Calu3 (cell line): Measurements from ENCODE around the gene ARIH2. TPM values are rescaled to one million over a fixed set of nuclear protein-coding genes. Genes with fewer than 3 reads are reported as not detected.
A peak's percentile ranks its signal among the peaks of the same experiment; 100 is the strongest.
"Not testable (repeated sequence)": the region's sequence is repeated elsewhere in the genome, so short reads cannot be mapped to it uniquely, and the experiment has no call there.

Experiments used
- BruUV-seq: library from RNA; stranded (reverse); fragments of 400-500 nt; replicated peaks from 2 replicates; lab custom pipeline; 2021; lab: Mats Ljungman, UMichigan
- CTCF ChIA-PET: fragments of 300-600 bp; sonication (Branson Sonifier 250); formaldehyde crosslinking; loops from one replicate; lab custom pipeline; 2022; ENCODE audit warnings: antibody characterized with exemption; lab: Charles Lee
- DNase-seq: peaks from one replicate; pipeline ENCODE4 v3.0.0; 2022
- H3K27ac Mint-ChIP-seq: one replicate; pipeline ENCODE4 v1.8.0; 2022; ENCODE audit warnings: mixed read lengths; ENCODE audit not compliant: unreplicated experiment
- H3K27me3 Mint-ChIP-seq: one replicate; pipeline ENCODE4 v1.8.0; 2022; ENCODE audit warnings: mixed read lengths; ENCODE audit not compliant: unreplicated experiment
- H3K36me3 Mint-ChIP-seq: one replicate; pipeline ENCODE4 v1.8.0; 2022; ENCODE audit warnings: mild to moderate bottlenecking, moderate library complexity, mixed read lengths; ENCODE audit not compliant: insufficient read depth, unreplicated experiment
- H3K4me1 Mint-ChIP-seq: one replicate; pipeline ENCODE4 v1.8.0; 2022; ENCODE audit warnings: mild to moderate bottlenecking, low read depth, mixed read lengths; ENCODE audit not compliant: unreplicated experiment
- H3K4me3 Mint-ChIP-seq: one replicate; pipeline ENCODE4 v1.8.0; 2022; ENCODE audit warnings: mild to moderate bottlenecking, low read depth, moderate library complexity, mixed read lengths; ENCODE audit not compliant: unreplicated experiment
- H3K9me3 Mint-ChIP-seq: one replicate; pipeline ENCODE4 v1.8.0; 2022; ENCODE audit warnings: low read depth, mixed read lengths; ENCODE audit not compliant: unreplicated experiment
- intact Hi-C: fragments of 100-400 bp; cut with micrococcal nuclease; formaldehyde crosslinking; loops from one replicate; pipeline ENCODE4 v1.10.0; 2022; ENCODE audit not compliant: unreplicated experiment
- total RNA-seq: library from RNA; stranded (reverse); gene quantifications from 2 replicates; pipeline ENCODE4 v1.2.3, GENCODE V29; 2022
- TF ChIP-seq, protein P1 (sequence below): fragments of 200-600 bp; IDR thresholded peaks from one replicate; pipeline ENCODE4 v1.8.0; 2022; ENCODE audit warnings: antibody characterized with exemption; ENCODE audit not compliant: unreplicated experiment

Gene ARIH2
- total RNA-seq, 1 experiment from 2014 or later, result 109 TPM

GRCh38 chr3:49007068-49007770, 88.6 kb downstream of the ARIH2 start, which contains the start of gene WDR6:
Gene WDR6, plus strand, starts transcription at chr3:49007391. Its CDS starts 41 bp downstream, at chr3:49007432.
- peak within 1 kb of the TSS; percentile 84 for H3K4me3 Mint-ChIP-seq
- peak within 1 kb of the TSS; percentile 88 for H3K27ac Mint-ChIP-seq
- peak; percentile 97 for DNase-seq
- BruUV-seq, result TSS peak; percentile 55
- TF ChIP-seq, protein P1, sequence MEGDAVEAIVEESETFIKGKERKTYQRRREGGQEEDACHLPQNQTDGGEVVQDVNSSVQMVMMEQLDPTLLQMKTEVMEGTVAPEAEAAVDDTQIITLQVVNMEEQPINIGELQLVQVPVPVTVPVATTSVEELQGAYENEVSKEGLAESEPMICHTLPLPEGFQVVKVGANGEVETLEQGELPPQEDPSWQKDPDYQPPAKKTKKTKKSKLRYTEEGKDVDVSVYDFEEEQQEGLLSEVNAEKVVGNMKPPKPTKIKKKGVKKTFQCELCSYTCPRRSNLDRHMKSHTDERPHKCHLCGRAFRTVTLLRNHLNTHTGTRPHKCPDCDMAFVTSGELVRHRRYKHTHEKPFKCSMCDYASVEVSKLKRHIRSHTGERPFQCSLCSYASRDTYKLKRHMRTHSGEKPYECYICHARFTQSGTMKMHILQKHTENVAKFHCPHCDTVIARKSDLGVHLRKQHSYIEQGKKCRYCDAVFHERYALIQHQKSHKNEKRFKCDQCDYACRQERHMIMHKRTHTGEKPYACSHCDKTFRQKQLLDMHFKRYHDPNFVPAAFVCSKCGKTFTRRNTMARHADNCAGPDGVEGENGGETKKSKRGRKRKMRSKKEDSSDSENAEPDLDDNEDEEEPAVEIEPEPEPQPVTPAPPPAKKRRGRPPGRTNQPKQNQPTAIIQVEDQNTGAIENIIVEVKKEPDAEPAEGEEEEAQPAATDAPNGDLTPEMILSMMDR, result no peak
- H3K4me1 Mint-ChIP-seq, result peaks cover 16% of the 10 kb centered on the region
- peaks cover 70% of the 10 kb centered on the region for H3K36me3 Mint-ChIP-seq
- intact Hi-C loops, result no loop called here
- no peaks in the 10 kb centered on the region for H3K27me3 Mint-ChIP-seq
- CTCF ChIA-PET, result interaction anchor here (0.6 to 1.8 kb wide), 10 partner anchors 10 to 1124 kb away, joined by 3 to 20 read pairs (median 4); partner anchors contain the start of genes IMPDH2, NDUFAF3, P4HTM and QRICH1
- H3K9me3 Mint-ChIP-seq, result no peaks in the 10 kb centered on the region

DNA sequence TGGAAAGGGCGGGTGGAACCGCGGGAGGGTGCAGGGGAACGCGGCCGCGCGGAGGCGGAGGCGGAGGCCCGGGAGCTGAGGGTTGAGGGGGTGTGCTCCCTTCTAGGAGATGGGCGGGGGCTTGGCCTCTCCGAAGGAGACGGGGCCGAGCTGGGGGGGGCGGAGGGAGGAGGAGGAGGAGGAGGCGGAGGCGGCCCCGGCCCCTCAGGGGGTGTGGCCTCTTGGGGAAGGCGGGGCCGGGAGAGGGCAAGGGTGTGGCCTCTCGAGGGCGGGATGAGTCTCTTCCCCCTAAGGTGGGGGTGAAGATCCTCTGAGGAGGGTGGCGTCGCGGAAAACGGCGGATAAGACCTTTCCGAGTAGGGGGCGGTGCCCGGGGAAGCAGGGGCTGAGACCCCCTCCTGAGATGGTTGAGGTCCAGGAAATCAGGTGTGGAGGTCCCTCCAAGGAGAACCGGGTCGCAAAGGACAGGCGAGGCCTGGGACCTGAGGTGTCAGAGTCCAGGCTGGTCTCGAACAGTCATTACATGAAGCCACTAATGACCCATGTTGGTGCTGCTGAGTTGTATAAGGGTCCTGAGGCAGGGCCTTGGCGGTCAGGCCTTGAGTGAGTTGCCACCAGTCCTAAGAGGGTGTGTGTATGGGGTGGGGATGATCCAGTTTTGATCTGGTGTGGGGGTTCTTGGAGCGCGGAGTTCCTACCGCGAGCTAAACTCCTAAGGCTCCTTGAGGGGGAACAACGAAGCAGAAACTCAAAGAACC, 89.3 kb downstream of the ARIH2 start:
- TF ChIP-seq, protein P1, result no peak
- intact Hi-C loops, result no loop called here

GRCh38 chr3:49008627-49009026, 90.0 kb downstream of the ARIH2 start:
- H3K9me3 Mint-ChIP-seq, intact Hi-C loops, H3K27me3 Mint-ChIP-seq, DNase-seq: not testable (repeated sequence)
- BruUV-seq, result TSS peak; percentile 41
- CTCF ChIA-PET, result interaction anchor here (0.6 to 0.7 kb wide), 2 partner anchors 139 to 825 kb away, joined by 5 read pairs; no protein-coding TSS in a partner anchor
- H3K4me3 Mint-ChIP-seq, result peak overlapping the region; percentile 84
- H3K27ac Mint-ChIP-seq, result peak overlapping the region; percentile 88
- peaks cover 16% of the 10 kb centered on the region for H3K4me1 Mint-ChIP-seq
- H3K36me3 Mint-ChIP-seq, result peaks cover 68% of the 10 kb centered on the region

More for the DNA sequence above, 89.3 kb downstream of the ARIH2 start:
- Mint-ChIP-seq H3K4me1 (peaks cover 16% of the 10 kb centered on the region), H3K9me3 (no peaks in the 10 kb centered on the region), H3K27me3 (no peaks in the 10 kb centered on the region), H3K36me3 (peaks cover 66% of the 10 kb centered on the region), H3K27ac (peak overlapping the region; percentile 88), H3K4me3 (peak overlapping the region; percentile 84)
- CTCF ChIA-PET, result interaction anchor here (0.6 to 1.8 kb wide), 10 partner anchors 11 to 1124 kb away, joined by 3 to 20 read pairs (median 4); partner anchors contain the start of genes IMPDH2, NDUFAF3, P4HTM and QRICH1
- BruUV-seq, result no TSS peak
- DNase-seq, result peak; percentile 91

- H3K27ac Mint-ChIP-seq, result peak overlapping the region; percentile 88
- H3K9me3 Mint-ChIP-seq, result no peaks in the 10 kb centered on the region
- DNase-seq, result no peak
- H3K36me3 Mint-ChIP-seq, result peaks cover 76% of the 10 kb centered on the region
- no peak overlapping the region for H3K4me3 Mint-ChIP-seq
- no peaks in the 10 kb centered on the region for H3K27me3 Mint-ChIP-seq
- BruUV-seq, result no TSS peak
- TF ChIP-seq, protein P1, result no peak
- CTCF ChIA-PET, result interaction anchor here (0.7 kb wide), 1 partner anchor 824 kb away, joined by 5 read pairs; no protein-coding TSS in a partner anchor
- H3K4me1 Mint-ChIP-seq, result peaks cover 16% of the 10 kb centered on the region
- intact Hi-C loops, result no loop called here
Observed at GRCh38 chr3:49009396-49009795, 90.8 kb downstream of the ARIH2 start.
